GM03348 (cell line): ENCODE measurements around the gene CD177.
"Not testable (repeated sequence)": the region's sequence is repeated elsewhere in the genome, so short reads cannot be mapped to it uniquely, and the experiment has no call there.

Experiments used
- DNase-seq: peaks from one replicate; pipeline ENCODE4 v3.0.0; 2012; ENCODE audit warnings: low spot score

CD177 gene

DNA sequence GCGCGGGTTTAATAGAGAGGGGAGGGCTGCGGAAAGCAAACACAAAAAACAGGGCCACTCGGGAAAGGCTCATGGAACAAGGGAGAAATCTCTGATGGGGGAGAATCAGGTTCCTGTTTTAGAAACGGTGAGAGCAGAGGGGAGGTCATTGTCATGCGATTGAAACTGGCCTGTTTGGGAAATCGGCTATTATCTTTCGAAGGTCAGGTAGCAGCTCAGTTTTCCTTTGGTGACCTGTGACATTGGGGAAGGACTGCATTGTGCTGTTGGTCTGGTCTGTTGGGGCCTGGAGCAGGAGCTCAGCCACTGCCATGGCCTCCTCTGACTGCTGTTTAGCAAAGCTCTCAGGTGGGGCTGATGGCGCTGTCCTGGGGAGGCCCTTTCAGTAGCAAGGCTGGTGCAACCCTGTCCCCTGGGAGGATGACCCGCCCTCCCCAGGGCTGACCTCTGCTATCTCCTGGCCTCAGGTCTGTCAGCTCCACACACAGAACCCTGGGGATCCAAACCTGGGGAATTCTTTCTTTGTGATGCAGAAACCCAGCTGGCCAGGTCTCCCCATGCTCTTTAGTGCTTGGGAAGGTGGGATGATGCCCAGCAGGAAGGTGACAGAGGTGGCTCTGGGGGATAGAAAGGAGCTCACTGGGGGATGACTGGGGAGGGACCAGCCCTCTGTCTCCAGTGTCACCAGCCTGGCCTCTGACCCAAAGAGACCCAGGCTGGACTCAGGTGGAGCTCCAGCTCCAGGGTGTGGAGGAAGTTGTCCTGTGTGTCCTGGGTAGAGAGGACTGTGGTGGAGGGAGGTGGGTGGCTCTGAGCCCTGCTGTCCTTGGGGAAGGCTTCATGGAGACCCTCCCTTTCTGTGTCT is 21.2 kb upstream of the CD177 start:
- no peak for DNase-seq

DNA sequence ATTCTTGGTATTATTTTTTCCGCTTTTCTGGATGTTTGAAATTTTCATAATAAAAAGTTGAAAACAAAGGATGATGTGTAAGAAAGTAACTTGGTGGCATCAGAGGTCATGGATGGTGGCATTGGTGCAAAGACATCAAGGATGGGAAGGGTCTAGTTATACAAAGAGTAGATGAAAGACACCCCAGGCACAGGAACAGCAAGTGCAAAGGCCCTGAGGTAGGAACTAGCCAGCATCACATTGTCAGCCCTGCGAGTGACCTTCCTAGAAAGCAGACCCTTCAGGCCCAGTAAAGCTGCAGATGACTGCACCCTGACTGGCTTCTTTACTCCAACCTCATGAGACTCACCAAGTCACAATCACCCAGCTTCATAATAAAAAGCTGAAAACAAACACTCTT is 17.0 kb upstream of the CD177 start:
- not testable (repeated sequence) for DNase-seq

DNA sequence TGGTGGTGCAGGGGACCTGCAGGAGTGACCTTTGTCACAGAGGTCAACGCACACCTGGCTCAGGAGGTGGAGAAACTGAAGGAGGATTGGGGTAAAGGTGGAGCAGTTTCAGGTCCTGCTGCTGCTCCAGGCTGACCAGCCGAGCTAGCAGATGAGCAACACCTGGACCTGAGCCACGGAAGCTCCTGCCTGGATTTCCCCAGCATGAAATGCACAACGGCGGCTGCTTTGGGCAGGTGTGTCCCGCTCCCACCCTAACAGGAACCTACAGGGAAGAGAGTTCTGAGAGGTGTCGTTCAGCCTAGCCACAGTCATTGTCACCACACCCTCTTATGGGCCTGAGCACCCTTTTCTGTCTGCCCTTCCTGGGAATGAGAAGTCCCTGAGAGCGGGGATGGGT is 15.7 kb upstream of the CD177 start:
- DNase-seq, result no peak

DNA sequence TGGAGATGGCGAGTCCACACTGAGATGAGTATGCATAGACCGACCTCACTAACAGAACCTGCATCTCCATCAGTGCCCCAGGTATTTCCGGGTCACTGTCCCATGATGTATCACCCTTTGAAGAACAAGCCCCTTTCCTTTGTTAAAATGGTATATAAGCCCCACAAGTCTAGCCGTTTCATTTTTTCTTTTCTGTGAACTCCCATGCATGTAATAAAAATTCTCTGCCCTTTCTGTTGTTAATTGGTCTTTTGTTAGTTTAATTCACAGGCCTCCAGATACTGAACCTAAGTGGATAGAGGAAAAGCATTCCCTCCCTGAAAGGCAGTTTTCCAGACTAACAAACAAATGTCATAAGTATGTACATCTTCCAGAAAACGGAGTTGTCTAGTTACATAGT is 15.0 kb upstream of the CD177 start:
- no peak for DNase-seq

DNA sequence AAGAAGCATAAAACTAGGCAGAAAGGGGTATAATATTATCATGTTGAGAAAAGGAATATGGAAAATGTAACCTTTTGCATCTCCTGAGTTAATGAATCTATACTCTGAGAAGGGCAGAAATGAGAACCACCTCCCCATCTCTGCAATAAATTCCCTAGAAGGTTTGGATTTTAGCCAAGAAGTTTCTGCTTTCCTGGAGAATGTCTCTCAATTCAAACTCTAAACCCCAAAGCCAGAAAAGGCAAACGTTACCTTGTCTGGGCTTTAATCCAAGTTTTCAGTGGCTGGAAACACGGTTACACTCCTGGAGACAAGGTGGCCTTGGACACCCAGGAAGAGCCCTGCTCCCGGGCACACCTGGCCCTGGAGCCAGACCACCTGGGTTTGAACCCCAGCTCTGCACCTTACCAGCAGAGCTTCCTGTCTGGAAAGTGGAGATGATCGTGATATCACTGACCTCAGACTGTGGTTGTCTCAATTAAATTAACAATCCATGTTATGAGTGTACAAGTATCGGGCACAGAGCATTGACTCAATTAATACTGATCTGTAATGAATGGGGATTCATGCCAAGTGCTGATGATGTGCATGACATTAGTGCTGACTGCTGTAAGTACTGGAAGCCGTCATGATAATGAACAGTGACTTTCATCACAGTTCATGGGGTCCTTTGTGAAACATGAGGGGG is 14.1 kb upstream of the CD177 start:
- not testable (repeated sequence) for DNase-seq

DNA sequence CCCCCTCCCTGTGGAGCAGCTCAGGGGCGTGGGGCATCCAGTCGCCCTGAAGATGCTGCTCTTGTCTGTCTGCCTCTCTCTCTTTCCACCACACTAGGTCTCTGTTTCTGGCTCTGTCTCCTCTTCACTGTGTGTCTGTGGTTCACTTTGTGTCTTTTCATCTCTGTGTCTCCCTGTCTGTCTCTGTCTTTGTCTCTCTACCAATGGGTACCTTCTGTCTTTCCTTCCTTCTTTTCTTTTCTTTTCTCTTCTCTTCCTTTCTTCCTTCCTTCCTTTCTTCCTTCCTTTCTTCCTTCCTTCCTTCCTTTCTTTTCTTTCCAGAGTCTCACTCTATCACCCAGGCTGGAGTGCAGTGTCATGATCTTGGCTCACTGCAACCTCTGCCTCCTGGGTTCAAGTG is 13.4 kb upstream of the CD177 start:
- DNase-seq, result not testable (repeated sequence)

DNA sequence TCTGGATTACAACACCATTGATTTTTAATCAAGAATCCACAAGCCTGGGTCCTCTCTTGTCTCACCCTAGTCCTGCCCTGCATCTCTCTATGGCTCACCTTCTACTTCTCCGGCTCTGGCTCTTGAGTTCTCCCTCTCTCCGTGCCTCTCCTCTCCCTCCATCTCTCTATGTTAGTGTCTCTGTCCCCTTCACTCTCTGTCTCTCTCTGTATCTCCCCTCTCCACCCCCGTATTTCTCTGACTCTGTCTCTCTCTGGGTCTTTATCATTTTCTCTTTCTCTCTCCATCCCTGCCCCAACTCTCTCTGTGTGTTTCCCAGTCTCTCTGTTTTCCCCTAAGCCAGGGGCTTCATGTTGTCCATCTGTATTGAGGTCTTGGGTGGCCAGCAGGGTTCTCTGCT is 12.4 kb upstream of the CD177 start:
- not testable (repeated sequence) for DNase-seq

DNA sequence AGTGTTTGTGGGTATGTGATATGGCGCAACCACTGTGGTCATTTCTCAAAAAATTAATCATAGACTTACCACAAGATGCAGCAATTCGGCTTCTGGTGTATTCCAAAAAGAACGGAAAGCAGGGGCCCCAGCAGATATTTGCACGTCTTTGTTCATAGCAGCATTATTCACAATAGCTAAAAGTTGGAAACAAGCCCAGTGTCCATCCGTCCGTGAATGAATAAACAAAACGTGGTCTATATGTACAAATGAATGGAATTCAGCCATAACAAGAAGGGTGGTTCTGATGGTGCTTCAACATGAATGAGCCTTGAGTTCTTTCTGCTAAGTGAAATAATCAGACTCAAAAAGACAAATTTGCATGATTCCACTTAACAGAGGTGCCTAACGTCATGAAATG is 11.4 kb upstream of the CD177 start:
- DNase-seq, result not testable (repeated sequence)

DNA sequence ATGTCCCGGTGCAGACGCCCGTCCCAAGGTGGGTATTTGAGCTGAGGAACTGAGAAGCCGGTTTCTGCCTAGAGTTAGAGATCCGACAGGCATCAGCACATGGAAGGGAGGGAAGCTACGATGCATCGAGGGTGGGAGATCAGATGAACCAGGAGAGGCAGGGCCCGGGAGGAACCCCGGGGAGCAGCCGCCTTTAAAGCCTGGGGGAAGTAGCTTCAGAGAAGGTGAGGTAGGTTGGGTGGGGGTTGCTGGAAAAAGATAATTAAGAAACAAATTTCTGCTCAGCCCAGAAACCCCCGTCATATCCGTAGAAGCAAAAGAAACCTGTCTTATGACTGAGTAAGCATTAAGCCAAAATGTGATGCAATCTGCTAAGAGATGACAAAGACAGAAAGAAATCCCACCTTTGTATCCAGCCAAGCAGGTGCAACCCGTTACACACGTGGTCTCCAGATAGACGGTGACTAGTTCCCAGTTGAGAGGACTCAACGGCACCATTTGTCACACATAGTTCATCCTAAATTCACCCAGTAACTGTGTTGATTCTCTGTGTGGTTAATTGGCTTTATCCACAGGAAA is 9.1 kb upstream of the CD177 start:
- DNase-seq, result not testable (repeated sequence)

DNA sequence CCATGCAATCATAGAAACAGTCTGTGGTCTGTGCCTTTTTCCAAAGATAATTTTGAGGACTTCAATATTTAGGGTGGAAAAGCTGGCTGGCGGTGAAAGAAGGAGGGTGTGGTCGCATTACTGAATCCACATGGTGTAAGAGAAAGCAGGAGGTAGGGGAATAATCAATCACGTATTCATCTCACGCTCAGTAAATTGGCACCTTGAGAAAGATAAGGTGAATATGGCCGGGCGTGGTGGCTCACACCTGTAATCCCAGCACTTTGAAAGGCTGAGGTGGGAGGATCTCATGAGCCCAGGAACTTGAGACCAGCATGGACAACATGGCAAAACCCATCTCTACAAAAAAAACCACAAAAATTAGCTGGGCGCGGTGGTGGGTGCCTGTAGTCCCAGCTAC is 3.7 kb upstream of the CD177 start:
- not testable (repeated sequence) for DNase-seq

DNA sequence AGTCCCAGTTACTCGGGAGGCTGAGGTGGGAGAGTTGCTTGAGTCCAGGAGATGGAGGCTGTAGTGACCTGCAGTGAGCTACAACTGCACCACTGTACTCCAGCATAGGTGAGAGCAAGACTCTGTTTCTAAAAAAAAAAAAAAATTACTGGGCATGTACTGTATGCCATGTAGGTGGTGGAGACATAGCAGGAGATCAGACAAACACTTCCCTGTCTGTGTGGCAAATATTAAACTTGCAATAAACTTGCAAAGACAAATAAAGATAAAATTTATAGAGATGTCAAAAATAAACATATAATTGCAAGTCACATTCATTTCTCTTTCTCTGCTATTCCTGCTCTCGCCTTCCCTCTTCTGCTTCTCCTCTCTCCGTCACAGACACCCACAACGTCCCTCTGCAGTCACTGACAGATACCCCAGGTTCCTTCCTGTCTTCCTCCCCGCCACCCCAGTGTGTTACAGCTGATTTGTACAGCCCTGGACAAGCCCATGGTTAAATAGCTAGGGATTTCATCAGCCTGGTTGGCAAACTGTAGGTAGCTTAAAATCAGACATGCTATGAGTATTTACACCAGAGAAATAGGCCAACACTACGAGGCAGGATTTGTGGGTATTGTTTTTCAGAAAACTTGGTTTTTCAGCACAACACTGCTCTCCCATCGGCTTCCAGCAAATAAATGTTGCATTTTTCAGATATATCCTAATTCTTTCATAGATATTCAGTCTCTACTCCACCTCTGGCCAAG is 1.3 kb upstream of the CD177 start:
- DNase-seq, result no peak

DNA sequence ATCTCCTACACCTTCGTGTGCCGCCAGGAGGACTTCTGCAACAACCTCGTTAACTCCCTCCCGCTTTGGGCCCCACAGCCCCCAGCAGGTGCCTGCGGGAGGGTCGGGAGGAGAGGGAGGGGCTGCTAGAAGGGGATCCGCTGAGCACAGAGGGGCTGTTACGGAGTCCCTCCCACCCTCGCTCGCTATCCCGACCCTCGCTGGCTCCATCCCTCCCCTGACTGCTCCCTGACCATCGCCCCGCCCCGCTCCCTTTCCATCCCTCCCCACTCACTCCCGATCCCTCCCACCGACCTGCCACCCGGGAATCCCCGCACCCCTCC is 780 bp downstream of the CD177 start:
- peak; percentile 14 for DNase-seq

DNA sequence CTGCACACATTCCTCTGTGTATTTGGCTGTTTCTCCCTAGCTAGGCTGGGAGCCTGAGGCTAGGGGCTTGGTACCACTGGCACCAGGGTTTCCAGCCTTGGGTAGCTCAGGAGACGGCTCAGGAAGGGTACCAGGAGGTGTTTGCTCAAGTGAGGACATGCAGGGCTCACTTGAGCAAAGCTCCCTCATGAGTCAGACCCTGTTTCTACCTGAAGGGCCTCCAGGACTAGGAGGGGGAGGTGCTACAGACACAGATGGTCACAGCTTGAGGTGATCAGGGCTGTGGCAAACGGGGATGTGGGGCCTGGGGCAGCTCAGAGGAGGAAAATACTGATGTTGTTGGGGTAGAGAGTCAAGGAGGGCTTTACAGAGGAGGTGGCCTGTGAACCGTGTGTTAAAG is 3.3 kb downstream of the CD177 start:
- not testable (repeated sequence) for DNase-seq

DNA sequence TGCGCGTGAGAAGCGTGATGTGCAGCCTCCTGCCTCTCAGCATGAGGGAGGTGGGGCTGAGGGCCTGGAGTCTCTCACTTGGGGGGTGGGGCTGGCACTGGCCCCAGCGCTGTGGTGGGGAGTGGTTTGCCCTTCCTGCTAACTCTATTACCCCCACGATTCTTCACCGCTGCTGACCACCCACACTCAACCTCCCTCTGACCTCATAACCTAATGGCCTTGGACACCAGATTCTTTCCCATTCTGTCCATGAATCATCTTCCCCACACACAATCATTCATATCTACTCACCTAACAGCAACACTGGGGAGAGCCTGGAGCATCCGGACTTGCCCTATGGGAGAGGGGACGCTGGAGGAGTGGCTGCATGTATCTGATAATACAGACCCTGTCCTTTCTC is 8.7 kb downstream of the CD177 start:
- peak; percentile 29 for DNase-seq

DNA sequence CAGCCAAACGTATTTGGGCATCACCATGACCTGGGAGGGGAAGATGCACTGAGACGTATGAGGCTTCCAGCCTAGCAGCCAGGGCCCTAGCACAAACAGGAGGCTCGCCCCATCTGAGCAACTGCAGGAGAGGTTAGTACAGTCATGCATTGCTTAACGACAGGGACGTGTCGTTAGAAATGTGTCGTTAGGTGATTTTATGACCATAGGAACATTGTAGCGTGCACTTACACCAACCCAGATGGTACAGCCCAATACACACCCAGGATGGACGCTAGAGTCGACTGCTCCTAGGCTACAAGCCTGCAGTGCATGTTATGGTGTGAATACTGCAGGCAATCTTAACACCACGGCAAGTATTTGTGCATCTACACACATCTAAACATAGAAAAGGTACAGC is 9.3 kb downstream of the CD177 start:
- no peak for DNase-seq

DNA sequence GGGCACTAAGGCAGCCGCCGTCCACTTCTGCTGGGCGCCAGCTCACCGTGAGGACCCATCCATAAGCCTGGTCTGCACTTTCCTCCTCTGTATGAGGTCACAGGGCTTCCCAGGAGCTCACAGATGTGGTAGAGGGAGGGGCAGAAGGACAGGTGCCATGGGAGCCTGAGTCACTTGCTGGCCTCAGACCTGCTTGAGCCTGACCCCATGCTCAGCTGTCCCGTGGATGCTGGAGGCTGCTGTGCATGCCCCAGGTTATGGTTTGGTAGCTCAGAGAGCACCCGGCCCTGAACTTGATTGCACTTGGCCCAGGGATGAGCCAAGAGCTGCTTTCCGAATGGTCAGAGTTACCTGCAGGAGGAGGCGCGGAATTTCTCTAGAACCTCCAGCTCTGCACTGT is 12.2 kb downstream of the CD177 start:
- DNase-seq, result not testable (repeated sequence)

DNA sequence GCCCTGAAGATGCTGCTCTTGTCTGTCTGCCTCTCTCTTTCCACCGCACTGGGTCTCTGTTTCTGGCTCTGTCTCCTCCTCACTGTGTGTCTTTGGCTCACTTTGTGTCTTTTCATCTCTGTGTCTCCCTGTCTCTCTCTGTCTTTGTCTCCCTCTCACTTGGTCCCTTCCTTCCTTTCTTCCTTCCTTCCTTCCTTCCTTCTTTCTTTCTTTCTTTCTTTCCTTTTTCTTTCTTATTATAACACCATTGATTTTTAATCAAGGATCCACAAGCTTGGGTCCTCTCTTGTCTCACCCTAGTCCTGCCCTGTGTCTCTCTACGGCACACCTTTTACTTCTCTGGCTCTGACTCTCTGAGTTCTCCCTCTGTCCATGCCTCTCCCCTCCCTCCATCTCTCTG is 14.3 kb downstream of the CD177 start:
- no peak for DNase-seq

DNA sequence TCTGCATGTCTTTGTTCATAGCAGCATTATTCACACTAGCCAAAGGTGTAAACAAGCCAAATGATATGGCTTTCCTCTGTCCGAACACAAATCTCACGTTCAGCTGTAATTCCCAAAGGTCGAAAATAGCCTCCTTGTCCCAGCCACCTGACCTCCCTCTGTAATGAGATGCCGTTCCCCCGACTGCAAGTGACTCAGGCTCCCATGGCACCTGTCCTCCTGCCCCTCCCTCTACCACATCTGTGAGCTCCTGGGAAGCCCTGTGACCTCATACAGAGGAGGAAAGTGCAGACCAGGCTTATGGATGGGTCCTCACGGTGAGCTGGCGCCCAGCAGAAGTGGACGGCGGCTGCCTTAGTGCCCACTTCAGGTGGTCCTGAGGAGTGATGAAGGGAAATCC is 15.4 kb downstream of the CD177 start:
- not testable (repeated sequence) for DNase-seq

DNA sequence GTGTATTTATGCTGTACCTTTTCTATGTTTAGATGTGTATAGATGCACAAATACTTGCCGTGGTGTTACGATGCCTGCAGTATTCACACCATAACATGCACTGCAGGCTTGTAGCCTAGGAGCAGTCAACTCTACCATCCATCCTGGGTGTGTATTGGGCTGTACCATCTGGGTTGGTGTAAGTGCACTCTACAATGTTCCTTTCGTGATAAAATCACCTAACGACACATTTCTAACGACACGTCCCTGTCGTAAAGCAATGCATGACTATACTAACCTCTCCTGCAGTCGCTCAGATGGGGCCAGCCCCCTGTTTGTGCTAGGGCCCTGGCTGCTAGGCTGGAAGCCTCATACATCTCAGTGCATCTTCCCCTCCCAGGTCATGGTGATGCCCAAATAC is 18.4 kb downstream of the CD177 start:
- DNase-seq, result no peak

DNA sequence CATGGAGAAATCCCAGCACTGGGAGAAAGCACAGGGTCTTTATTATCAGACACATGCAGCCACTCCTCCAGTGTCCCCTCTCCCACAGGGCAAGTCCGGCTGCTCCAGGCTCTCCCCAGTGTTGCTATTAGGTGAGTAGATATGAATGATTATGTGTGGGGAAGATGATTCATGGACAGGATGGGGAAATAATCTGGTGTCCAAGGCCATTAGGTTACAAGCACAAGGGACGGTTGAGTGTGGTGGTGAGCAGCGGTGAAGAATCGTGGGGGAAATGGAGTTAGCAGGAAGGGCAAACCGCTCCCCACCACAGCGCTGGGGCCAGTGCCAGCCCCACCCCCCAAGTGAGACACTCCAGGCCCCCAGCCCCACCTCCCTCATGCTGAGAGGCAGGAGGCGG is 19.0 kb downstream of the CD177 start:
- no peak for DNase-seq

DNA sequence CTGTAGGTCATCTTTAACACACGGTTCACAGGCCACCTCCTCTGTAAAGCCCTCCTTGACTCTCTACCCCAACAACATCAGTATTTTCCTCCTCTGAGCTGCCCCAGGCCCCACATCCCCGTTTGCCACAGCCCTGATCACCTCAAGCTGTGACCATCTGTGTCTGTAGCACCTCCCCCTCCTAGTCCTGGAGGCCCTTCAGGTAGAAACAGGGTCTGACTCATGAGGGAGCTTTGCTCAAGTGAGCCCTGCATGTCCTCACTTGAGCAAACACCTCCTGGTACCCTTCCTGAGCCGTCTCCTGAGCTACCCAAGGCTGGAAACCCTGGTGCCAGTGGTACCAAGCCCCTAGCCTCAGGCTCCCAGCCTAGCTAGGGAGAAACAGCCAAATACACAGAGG is 24.1 kb downstream of the CD177 start:
- not testable (repeated sequence) for DNase-seq

DNA sequence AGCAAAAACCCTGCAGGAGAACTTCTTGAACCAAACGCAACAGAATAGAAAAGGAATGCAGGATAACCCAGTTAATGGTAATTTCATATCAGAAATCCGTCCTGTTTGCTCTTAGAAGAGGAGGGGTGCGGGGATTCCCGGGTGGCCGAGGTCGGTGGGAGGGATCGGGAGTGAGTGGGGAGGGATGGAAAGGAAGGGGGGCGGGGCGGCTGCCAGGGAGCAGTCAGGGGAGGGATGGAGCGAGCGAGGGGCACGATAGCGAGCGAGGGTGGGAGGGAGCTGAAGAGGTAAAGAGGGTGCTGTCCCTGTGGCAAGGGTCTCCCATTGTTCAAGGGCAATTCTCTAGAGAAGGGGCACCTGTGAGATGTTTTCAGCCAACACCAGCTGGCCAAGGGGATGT is 26.5 kb downstream of the CD177 start:
- DNase-seq, result no peak
